ENCODE measurements around the gene KCNK1.
"Not testable (repeated sequence)": the region's sequence is repeated elsewhere in the genome, so short reads cannot be mapped to it uniquely, and the experiment has no call there.

Gene KCNK1

DNA sequence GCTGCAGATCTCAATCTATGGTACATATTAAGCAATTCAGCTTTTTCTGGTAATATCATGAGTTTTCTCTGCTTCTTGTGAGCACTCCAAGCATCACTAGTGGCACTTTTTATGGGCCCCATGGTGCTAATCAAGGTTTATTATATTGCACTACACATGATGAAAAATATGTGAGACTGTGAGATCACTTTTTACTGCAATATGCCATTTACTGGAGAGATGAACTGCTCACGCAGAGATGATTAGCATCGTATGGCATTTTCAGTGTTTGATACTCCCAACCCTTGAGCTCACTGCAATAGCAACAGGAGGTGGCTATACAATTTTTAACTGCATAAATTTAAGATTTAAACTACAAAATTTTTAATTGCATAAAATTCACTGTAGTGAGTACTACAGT is 8.7 kb upstream of the KCNK1 start:
- TF ChIP-seq, protein P1, sequence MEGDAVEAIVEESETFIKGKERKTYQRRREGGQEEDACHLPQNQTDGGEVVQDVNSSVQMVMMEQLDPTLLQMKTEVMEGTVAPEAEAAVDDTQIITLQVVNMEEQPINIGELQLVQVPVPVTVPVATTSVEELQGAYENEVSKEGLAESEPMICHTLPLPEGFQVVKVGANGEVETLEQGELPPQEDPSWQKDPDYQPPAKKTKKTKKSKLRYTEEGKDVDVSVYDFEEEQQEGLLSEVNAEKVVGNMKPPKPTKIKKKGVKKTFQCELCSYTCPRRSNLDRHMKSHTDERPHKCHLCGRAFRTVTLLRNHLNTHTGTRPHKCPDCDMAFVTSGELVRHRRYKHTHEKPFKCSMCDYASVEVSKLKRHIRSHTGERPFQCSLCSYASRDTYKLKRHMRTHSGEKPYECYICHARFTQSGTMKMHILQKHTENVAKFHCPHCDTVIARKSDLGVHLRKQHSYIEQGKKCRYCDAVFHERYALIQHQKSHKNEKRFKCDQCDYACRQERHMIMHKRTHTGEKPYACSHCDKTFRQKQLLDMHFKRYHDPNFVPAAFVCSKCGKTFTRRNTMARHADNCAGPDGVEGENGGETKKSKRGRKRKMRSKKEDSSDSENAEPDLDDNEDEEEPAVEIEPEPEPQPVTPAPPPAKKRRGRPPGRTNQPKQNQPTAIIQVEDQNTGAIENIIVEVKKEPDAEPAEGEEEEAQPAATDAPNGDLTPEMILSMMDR (IDR thresholded peaks at IDR 0.05; ENCODE audit: borderline replicate concordance, control extremely low read depth, extremely low read depth, insufficient read depth, missing control alignments) = no peak
- DNase-seq (ENCODE audit: low spot score) = no peak
- in situ Hi-C loops (cut with MboI; ENCODE audit: low sequenced_read_pairs, unreplicated experiment) = no loop called here

DNA sequence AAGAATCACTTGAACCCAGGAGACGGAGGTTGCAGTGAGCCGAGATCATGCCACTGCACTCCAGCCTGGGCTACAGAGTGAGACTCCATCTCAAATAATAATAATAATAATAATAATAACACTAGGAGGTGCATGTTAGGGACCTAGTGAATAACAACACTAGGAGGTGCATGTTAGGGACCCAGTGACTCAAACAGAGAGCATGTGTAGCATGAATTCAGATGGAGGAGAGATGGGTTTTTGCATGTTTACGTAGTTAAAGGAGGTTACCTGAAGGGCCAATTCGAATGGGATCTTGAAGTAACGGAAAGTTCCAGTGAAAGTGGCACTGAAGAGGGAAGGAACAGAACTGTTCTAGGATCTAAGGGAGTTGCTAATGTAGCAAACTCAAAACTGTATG is 7.1 kb upstream of the KCNK1 start:
- TF ChIP-seq, protein P1 (IDR thresholded peaks at IDR 0.05; ENCODE audit: borderline replicate concordance, control extremely low read depth, extremely low read depth, insufficient read depth, missing control alignments) = no peak
- in situ Hi-C loops (cut with MboI; ENCODE audit: low sequenced_read_pairs, unreplicated experiment) = no loop called here
- DNase-seq (ENCODE audit: low spot score) = no peak

DNA sequence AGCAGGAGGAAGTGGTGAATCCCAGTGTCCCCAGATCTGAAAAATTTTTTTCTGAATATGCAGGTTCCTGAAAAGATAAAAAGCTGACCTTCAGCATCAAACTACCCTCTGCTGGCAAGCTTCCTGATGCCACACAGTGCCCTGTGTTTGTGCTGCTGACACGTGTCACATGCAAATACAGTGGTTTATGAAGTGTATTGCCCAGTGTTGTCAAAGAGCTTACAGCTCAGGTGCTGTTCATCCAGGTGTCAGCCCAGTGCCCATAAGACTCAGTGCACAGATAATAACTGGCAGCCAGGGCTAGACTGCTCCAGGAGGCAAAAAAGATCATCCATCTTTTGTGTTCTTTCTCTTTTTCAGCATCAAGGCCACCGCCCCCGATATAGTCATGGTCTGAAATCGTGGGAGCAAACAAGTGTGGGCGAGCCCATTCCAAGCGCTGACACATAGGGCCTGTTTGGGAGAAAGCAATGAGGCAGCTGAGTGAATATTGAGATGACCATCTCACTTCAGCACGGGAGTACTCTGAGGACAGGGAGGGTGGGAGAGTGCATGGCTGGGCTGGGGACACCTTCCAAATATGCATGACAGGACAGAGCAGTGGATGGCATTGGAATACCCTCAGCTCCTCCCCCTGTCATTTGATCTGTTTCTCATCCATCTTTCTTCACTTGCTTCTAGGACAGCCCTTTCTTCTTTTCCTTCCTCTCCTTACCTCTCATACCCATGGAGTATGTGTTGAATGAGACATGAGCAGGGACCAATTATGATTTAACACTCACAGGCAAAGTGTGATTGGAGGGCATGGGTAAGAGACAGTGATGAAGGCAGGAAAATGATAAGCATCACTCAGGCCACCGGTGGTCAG is 6.4 kb upstream of the KCNK1 start:
- in situ Hi-C loops (cut with MboI; ENCODE audit: low sequenced_read_pairs, unreplicated experiment) = no loop called here
- DNase-seq (ENCODE audit: low spot score) = no peak
- TF ChIP-seq, protein P1 (IDR thresholded peaks at IDR 0.05; ENCODE audit: borderline replicate concordance, control extremely low read depth, extremely low read depth, insufficient read depth, missing control alignments) = no peak

DNA sequence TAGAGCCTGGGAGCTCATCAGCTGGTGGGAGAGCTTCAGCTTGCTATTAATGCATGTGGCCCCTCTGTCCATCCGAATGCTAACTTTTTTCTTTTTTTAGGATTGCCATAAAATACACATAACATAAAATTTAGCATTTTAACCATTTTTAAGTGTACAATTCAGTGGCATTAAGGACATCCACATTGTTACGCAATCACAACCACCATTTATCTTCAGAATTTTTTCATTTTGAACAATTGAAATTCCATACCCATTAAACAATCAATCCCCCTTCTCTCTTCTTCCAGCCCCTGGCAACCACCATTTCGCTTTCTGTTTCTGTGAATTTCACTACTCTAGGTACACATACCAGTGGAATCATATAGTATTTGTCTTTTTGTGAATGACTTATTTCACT is 4.9 kb upstream of the KCNK1 start:
- in situ Hi-C loops (cut with MboI; ENCODE audit: low sequenced_read_pairs, unreplicated experiment) = no loop called here
- no peak for DNase-seq (ENCODE audit: low spot score)
- TF ChIP-seq, protein P1 (IDR thresholded peaks at IDR 0.05; ENCODE audit: borderline replicate concordance, control extremely low read depth, extremely low read depth, insufficient read depth, missing control alignments) = no peak

DNA sequence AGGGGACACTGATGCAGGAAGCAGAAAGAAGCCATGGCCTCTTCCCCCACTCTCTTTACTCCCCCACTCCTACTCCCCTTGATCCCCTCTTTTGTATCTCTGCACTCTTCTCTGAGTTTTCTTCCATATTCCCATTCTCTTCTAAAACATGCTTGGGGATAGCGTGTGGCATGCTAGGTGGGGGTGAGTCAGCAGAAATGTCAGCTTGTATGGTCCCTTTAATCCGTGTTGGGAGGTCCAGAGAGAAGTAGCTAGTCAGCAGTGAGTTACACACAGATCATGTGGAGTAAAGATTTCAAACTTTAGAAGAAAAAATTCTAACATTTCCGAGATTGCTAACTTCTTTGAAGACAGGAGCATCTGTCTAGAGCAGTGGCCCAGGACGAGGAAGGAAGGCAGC is 4.0 kb upstream of the KCNK1 start:
- no peak for DNase-seq (ENCODE audit: low spot score)
- TF ChIP-seq, protein P1 (IDR thresholded peaks at IDR 0.05; ENCODE audit: borderline replicate concordance, control extremely low read depth, extremely low read depth, insufficient read depth, missing control alignments) = no peak
- in situ Hi-C loops (cut with MboI; ENCODE audit: low sequenced_read_pairs, unreplicated experiment) = no loop called here

DNA sequence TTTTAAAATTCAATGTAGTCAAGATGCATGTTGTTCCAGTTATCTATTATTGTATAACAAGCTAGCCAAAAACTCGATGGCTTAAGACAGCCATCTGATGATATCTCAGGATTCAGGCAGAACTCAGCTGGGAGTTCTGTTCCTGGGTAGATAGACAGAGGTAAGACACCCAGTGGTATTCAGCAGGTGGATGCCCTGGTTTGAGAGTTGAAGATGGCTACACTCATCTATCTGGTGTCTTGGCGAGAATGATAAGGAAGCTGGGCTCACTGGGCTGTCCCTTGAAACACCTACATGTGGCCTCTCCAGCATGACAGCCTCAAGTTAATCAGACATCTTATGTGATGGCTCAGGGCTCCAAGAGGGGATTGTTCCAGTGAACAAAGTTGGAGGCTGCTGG is 3.3 kb upstream of the KCNK1 start:
- TF ChIP-seq, protein P1 (IDR thresholded peaks at IDR 0.05; ENCODE audit: borderline replicate concordance, control extremely low read depth, extremely low read depth, insufficient read depth, missing control alignments) = no peak
- in situ Hi-C loops (cut with MboI; ENCODE audit: low sequenced_read_pairs, unreplicated experiment) = no loop called here

DNA sequence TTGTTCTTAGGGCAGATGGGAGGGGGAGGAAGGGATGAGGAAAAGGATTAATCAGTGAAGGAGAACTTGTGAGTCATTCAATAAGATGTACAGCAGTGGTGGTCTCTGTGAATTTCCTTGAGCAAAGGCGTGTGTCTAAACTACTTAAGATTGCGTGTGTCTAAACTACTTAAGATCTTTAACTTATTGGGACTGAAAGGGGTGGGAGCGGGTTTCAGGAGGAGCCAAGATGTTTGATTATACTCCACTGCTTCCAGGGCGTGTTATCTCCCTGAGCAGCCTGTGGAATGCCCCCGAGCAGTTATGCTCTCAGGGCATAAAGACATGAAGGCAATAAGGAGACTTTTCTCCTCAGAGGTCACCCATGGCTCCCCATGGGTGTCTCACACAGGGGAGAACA is 2.5 kb upstream of the KCNK1 start:
- DNase-seq (ENCODE audit: low spot score); in situ Hi-C loops (cut with MboI; ENCODE audit: low sequenced_read_pairs, unreplicated experiment): not testable (repeated sequence)

More for the DNA sequence above, 3.3 kb upstream of the KCNK1 start:
- no peak for DNase-seq (ENCODE audit: low spot score)

All from GM13976 (cell line).